Endothelial cell (in vitro differentiated cells): Measurements from ENCODE around the gene ERCC1. TPM values are rescaled to one million over a fixed set of nuclear protein-coding genes. Genes with fewer than 3 reads are reported as not detected.

Experiments
- DNase-seq: peaks from one replicate; pipeline ENCODE4 v3.0.0; 2021; ENCODE audit warnings: low spot score
- H3K27ac Mint-ChIP-seq: one replicate; pipeline ENCODE4 v1.8.0; 2021; ENCODE audit warnings: mixed read lengths, inconsistent platforms; ENCODE audit not compliant: unreplicated experiment
- H3K27me3 Mint-ChIP-seq: one replicate; pipeline ENCODE4 v1.8.0; 2021; ENCODE audit warnings: mild to moderate bottlenecking, moderate library complexity, mixed read lengths, inconsistent platforms; ENCODE audit not compliant: unreplicated experiment
- H3K36me3 Mint-ChIP-seq: one replicate; pipeline ENCODE4 v1.8.0; 2021; ENCODE audit warnings: mild to moderate bottlenecking, low read depth, mixed read lengths, inconsistent platforms; ENCODE audit not compliant: unreplicated experiment
- H3K4me1 Mint-ChIP-seq: one replicate; pipeline ENCODE4 v1.8.0; 2021; ENCODE audit warnings: mild to moderate bottlenecking, mixed read lengths, inconsistent platforms; ENCODE audit not compliant: unreplicated experiment
- H3K4me3 Mint-ChIP-seq: one replicate; pipeline ENCODE4 v1.8.0; 2021; ENCODE audit warnings: mild to moderate bottlenecking, mixed read lengths, inconsistent platforms; ENCODE audit not compliant: unreplicated experiment
- H3K9me3 Mint-ChIP-seq: one replicate; pipeline ENCODE4 v1.8.0; 2021; ENCODE audit warnings: mixed read lengths, inconsistent platforms; ENCODE audit not compliant: unreplicated experiment
- CTCF ChIP-seq: fragments of 200-600 bp; sonication (generic); IDR thresholded peaks from one replicate; pipeline ENCODE4 v1.5.0; 2021; ENCODE audit warnings: antibody characterized with exemption; ENCODE audit not compliant: unreplicated experiment
- total RNA-seq: library from RNA; stranded (reverse); fragmentation: NEBNext Ultra II Directional; extraction: Animal tissue kit (Norgen Biotek cat#: 25700); gene quantifications from one replicate; pipeline ENCODE4 v1.2.1, GENCODE V29; 2021; ENCODE audit not compliant: unreplicated experiment

ERCC1 gene
- total RNA-seq, 1 donor from 2014 or later: 62.8 TPM

GRCh38 chr19:45376045-45376724, 47.5 kb downstream of the ERCC1 start:
- H3K27ac Mint-ChIP-seq: no peak overlapping the region
- H3K4me3 Mint-ChIP-seq: no peak overlapping the region
- H3K4me1 Mint-ChIP-seq: no peaks in the 10 kb centered on the region
- no peak for DNase-seq
- TF ChIP-seq CTCF: no peak
- H3K9me3 Mint-ChIP-seq: no peaks in the 10 kb centered on the region
- H3K27me3 Mint-ChIP-seq: no peaks in the 10 kb centered on the region
- H3K36me3 Mint-ChIP-seq: no peaks in the 10 kb centered on the region

GRCh38 chr19:45370410-45371204, 53.1 kb downstream of the ERCC1 start, which contains the start of gene ERCC2:
Gene ERCC2, minus strand, starts transcription at chr19:45370573. Its CDS starts 33 bp downstream, at chr19:45370540.
- TF ChIP-seq CTCF: no peak

GRCh38 chr19:45368737-45369340, 54.9 kb downstream of the ERCC1 start:
- H3K4me1 Mint-ChIP-seq: no peaks in the 10 kb centered on the region
- no peak overlapping the region for H3K27ac Mint-ChIP-seq
- no peak for DNase-seq
- H3K4me3 Mint-ChIP-seq: peak overlapping the region; percentile 34
- TF ChIP-seq CTCF: no peak
- peaks cover 3% of the 10 kb centered on the region for H3K27me3 Mint-ChIP-seq
- H3K9me3 Mint-ChIP-seq: no peaks in the 10 kb centered on the region
- H3K36me3 Mint-ChIP-seq: no peaks in the 10 kb centered on the region

More at GRCh38 chr19:45370410-45371204, 53.1 kb downstream of the ERCC1 start, which contains the start of gene ERCC2:
- peaks cover 3% of the 10 kb centered on the region for H3K27me3 Mint-ChIP-seq
- H3K4me1 Mint-ChIP-seq: no peaks in the 10 kb centered on the region
- peak within 1 kb of the TSS; percentile 91 for H3K4me3 Mint-ChIP-seq
- H3K36me3 Mint-ChIP-seq: no peaks in the 10 kb centered on the region
- no peaks in the 10 kb centered on the region for H3K9me3 Mint-ChIP-seq
- peak within 1 kb of the TSS; percentile 94 for H3K27ac Mint-ChIP-seq
- DNase-seq: peak; percentile 100

- Mint-ChIP-seq H3K4me1 (no peaks in the 10 kb centered on the region), H3K27ac (no peak overlapping the region), H3K36me3 (no peaks in the 10 kb centered on the region), H3K4me3 (peak overlapping the region; percentile 15), H3K9me3 (no peaks in the 10 kb centered on the region), H3K27me3 (peaks cover 3% of the 10 kb centered on the region)
- no peak for DNase-seq
- no peak for TF ChIP-seq CTCF
These were observed 55.6 kb downstream of the ERCC1 start for GRCh38 chr19:45368127-45368526.
